HFFc6 (cell line): ENCODE results near the gene HPS3. TPM values are rescaled to one million over a fixed set of nuclear protein-coding genes. Genes with fewer than 3 reads are reported as not detected.

Experiments
- DNase-seq: peaks from one replicate; pipeline ENCODE4 v3.0.0-alpha.2; 2018
- H3K27ac Mint-ChIP-seq: 2 replicates; pipeline ENCODE4 v1.8.0; 2020; ENCODE audit warnings: mild to moderate bottlenecking, mixed read lengths
- H3K27me3 Mint-ChIP-seq: 2 replicates; pipeline ENCODE4 v1.8.0; 2021; ENCODE audit warnings: mild to moderate bottlenecking, moderate library complexity, mixed read lengths; ENCODE audit not compliant: insufficient read depth
- H3K36me3 Mint-ChIP-seq: 2 replicates; pipeline ENCODE4 v1.8.0; 2021; ENCODE audit warnings: low read depth, mixed read lengths
- H3K4me1 Mint-ChIP-seq: 2 replicates; pipeline ENCODE4 v1.8.0; 2020; ENCODE audit warnings: low read depth, mixed read lengths
- H3K4me3 Mint-ChIP-seq: 2 replicates; pipeline ENCODE4 v1.8.0; 2020; ENCODE audit warnings: mild to moderate bottlenecking, moderate library complexity, mixed read lengths
- H3K9me3 Mint-ChIP-seq: 2 replicates; pipeline ENCODE4 v1.8.0; 2020; ENCODE audit warnings: mild to moderate bottlenecking, mixed read lengths
- CTCF ChIP-seq: fragments of 200-600 bp; sonication (generic); IDR thresholded peaks from 2 replicates; pipeline ENCODE4 v1.5.0; 2021; ENCODE audit warnings: antibody characterized with exemption, mild to moderate bottlenecking
- total RNA-seq, 6 experiments: library from RNA; stranded (reverse); fragmentation: NEBNext Ultra II Directional; extraction: Animal tissue kit (Norgen Biotek cat#: 25700); gene quantifications; 2 replicates in 1 of 6; 3 replicates in 5 of 6; pipeline ENCODE4 v1.2.3, GENCODE V29; 2021

Gene HPS3
- total RNA-seq, 6 experiments from 2014 or later = 15.6 to 24.8 (median 20.7) TPM

GRCh38 chr3:149170672-149171071, 41.2 kb downstream of the HPS3 start:
- H3K9me3 Mint-ChIP-seq = no peaks in the 10 kb centered on the region
- peaks cover 13% of the 10 kb centered on the region for H3K4me1 Mint-ChIP-seq
- H3K27ac Mint-ChIP-seq = no peak overlapping the region
- no peak for DNase-seq
- peaks cover 41% of the 10 kb centered on the region for H3K36me3 Mint-ChIP-seq
- TF ChIP-seq CTCF = no peak
- no peak overlapping the region for H3K4me3 Mint-ChIP-seq
- H3K27me3 Mint-ChIP-seq = no peaks in the 10 kb centered on the region

- H3K27me3 Mint-ChIP-seq = no peaks in the 10 kb centered on the region
Observed at GRCh38 chr3:149174901-149175300, 45.5 kb downstream of the HPS3 start.

GRCh38 chr3:149177122-149177521, 47.7 kb downstream of the HPS3 start:
- H3K4me3 Mint-ChIP-seq = no peak overlapping the region
- H3K9me3 Mint-ChIP-seq = no peaks in the 10 kb centered on the region
- H3K27me3 Mint-ChIP-seq = no peaks in the 10 kb centered on the region
- peaks cover 33% of the 10 kb centered on the region for H3K36me3 Mint-ChIP-seq
- no peak for TF ChIP-seq CTCF
- H3K27ac Mint-ChIP-seq = no peak overlapping the region
- DNase-seq = no peak
- peaks cover 13% of the 10 kb centered on the region for H3K4me1 Mint-ChIP-seq

More at GRCh38 chr3:149174901-149175300, 45.5 kb downstream of the HPS3 start:
- TF ChIP-seq CTCF = no peak
- peaks cover 45% of the 10 kb centered on the region for H3K36me3 Mint-ChIP-seq
- no peak for DNase-seq
- H3K4me1 Mint-ChIP-seq = peaks cover 13% of the 10 kb centered on the region
- no peak overlapping the region; the same call in 1 of the 2 replicates for H3K27ac Mint-ChIP-seq
- no peaks in the 10 kb centered on the region for H3K9me3 Mint-ChIP-seq
- no peak overlapping the region for H3K4me3 Mint-ChIP-seq

GRCh38 chr3:149179220-149179619, 49.8 kb downstream of the HPS3 start:
- Mint-ChIP-seq H3K27ac (no peak overlapping the region), H3K9me3 (no peaks in the 10 kb centered on the region), H3K4me1 (peaks cover 10% of the 10 kb centered on the region), H3K4me3 (peak overlapping the region; percentile 72), H3K36me3 (peaks cover 20% of the 10 kb centered on the region), H3K27me3 (no peaks in the 10 kb centered on the region)
- TF ChIP-seq CTCF = no peak
- peak; percentile 51 for DNase-seq

GRCh38 chr3:149180057-149180573, 50.7 kb downstream of the HPS3 start:
- TF ChIP-seq CTCF = no peak
- peak; percentile 98 for DNase-seq
- H3K36me3 Mint-ChIP-seq = peaks cover 13% of the 10 kb centered on the region
- H3K27ac Mint-ChIP-seq = no peak overlapping the region
- H3K4me3 Mint-ChIP-seq = no peak overlapping the region
- H3K4me1 Mint-ChIP-seq = peaks cover under 1% of the 10 kb centered on the region
- no peaks in the 10 kb centered on the region for H3K27me3 Mint-ChIP-seq
- no peaks in the 10 kb centered on the region for H3K9me3 Mint-ChIP-seq
